GM21390 (cell line): ENCODE measurements around the gene NID2.

Experiments
- ATAC-seq: cut with Tn5 transposase; IDR thresholded peaks from one replicate; pipeline ENCODE4 v1.9.1; 2021; ENCODE audit not compliant: unreplicated experiment

NID2 gene

DNA sequence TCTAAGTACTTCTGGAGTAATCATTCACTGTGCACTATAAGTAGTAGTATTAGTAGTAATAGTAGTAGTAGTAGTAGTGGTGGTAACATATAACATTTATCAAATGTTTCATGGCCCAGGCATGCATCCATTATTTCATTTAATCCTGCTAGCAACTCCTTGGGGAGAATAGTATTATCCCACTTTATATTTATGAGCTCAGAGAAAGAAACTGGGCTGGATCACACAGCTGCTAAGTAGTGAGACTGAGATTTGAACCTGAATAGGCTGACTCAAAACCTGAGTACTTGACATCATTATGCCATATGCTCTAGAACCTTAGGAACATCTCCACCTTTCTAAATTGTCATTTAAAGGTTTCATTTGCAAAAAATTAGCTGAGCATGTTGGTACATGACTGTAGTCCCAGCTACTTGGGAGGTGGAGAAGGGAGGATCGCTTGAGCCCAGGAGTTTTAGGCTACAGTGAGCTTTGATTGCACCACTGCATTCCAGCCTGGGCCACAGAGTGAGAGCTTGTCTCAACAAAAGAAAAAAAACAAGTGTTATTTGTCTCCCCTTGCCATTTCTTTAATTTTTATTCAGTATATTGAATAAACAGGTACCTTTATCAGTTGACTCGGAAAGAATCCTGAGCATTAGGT, 11.4 kb upstream of the NID2 start:
- ATAC-seq, result no peak

DNA sequence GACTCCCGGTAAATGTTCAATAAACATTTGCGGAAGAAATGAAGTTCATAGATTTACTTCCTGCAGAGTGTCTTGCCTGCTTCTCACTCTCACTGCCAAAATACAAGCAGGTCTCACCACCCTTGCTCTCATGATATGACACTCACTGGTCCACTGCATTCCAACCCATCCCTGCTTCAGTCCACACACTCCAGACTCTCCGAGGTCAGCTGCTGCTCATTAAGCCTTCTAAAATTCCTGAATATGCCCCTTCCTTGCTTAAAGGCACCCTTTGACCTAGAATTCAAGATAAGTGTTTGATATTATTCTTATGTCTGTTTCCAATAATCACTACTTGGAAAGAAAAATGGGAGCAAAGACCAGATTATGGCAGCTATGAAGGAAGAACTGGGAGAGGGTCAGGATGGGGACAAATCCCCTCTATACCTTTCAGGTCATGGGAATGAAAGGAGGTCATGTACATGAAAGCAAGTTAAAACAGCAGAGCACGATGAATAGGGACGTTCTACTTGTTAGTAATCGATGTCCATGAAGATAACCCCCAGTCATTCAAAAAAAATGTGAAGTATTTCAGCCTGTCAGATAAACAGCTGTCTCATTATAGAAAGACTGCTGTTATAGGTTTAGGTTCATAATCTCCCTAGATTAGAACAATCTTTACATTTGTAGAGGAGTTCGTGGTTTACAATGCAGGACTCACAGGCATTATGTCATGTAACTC, 10.5 kb upstream of the NID2 start:
- ATAC-seq, result no peak

DNA sequence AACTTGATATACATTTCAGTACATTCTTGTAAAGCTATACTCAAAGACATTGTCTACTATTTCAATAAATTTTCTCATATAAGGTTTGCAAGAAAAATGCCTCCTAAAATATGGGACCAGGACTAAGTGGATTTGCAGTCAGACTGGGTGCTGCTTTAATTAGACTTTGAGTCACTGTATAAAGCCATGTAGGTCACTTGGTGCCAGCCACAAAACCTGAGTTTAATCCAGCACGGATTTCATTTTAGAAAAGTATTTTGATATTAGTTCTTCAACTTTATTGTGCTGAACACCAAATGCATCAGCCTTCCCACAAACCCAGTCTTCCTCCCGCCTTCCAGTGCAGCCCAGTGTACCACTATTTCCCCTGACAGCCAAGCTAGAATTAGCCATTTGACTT, 9.9 kb upstream of the NID2 start:
- ATAC-seq, result no peak

DNA sequence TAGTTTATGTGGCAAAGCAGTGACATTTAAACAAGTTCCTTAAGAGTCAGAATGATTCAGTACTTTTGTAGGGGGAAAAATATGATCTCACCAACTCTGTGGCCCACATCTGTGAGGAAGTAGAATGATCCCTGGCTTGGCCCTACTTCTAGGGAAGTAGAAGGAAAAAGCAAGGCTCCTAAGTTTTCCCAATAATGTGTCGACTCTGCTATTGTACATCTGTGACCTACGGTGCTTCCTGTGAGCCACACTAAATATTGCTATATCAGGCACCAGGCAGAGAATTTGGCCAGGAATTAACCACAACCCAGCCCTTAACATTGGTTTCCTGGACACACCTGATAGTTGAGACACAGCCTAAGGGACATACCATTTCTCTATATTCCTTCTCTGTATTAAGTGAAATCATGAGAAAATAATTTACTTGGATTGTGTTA, 9.3 kb upstream of the NID2 start:
- ATAC-seq, result no peak

DNA sequence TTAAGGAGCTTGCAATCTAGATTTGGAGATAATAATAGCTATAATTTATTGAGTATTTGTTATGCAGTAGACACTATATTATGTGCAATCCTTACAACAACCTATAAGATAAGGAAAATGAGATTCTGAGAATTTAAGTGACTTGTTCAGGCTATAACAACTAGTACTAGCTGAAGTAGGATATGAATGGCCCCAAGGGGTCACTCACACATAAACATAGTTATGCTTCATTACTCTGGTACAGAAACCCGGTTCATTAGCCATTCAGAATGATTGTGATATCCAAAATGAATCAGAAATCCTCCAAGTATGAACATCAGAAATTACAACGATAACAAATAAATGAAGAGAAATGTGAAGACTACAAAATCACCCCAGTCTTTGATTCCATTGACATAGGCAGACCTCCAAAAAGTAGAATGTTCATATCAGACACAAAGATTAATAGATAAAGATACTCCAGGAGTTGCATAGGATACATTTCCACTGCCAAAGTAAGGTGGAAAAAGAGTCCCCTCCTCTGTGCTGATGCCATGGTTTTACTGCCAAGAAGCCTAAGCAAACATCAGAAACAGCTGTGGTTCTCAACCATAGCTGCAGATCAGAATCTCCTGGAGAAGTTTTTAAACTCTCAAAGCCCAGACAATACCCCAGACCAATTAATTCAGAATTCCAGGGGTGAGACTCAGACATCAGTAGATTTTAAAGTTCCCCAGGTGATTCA, 8.6 kb upstream of the NID2 start:
- ATAC-seq, result no peak

DNA sequence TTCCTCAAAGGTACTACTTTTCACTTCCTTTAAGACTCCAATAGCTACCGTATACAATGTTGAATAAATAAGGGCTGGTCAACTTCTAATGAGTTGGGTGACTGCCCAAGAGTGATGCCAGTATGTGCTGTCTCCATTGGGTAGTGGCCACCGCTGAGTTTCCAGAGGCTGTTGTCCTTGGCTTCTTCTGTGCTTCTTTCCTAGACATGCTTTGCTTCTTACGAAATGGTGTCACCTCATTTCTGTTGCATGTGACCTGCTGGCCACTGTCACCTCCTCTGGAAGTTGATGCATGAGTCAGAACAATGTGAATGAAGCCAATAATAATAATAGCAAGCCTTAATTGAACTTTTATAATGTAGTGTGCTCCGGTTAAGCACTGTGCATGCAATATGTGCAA, 7.5 kb upstream of the NID2 start:
- ATAC-seq, result no peak

DNA sequence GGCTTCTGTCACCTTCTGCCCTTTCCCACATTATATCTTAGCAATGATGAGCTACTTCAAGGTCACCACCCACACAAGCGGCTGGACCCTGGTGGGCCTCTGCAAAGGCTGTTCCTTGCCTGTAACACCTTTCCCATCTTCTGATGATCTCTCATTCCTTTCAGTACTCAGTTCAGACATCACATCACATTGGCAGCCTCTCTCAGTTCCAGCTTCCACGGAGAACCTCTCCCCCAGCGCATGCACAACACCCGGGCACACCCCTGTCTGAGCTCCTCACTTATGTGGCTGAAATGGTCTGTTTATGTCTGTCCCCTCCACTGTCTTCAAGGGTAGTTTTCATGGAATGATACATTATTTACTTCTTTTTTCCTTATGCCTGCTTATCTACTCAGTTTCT, 6.5 kb upstream of the NID2 start:
- ATAC-seq, result no peak

DNA sequence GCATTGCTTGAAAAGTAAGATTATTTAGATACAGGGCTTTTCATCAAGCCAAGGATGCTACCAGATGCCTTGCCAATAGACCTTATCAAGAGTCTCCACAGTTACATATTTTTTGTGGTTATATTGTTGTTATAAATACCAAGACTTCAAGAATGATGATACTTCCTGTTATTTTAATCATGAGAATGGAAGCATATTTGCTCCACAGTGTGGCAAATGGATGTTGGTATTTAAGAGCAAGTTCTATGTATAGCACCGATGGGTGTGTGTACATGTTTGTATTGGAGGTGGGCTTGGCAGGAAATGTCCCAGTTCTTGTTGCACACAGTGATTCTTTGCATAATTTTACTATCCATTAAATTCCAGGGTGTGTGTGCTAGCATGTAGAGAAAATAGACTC, 4.4 kb upstream of the NID2 start:
- no peak for ATAC-seq

DNA sequence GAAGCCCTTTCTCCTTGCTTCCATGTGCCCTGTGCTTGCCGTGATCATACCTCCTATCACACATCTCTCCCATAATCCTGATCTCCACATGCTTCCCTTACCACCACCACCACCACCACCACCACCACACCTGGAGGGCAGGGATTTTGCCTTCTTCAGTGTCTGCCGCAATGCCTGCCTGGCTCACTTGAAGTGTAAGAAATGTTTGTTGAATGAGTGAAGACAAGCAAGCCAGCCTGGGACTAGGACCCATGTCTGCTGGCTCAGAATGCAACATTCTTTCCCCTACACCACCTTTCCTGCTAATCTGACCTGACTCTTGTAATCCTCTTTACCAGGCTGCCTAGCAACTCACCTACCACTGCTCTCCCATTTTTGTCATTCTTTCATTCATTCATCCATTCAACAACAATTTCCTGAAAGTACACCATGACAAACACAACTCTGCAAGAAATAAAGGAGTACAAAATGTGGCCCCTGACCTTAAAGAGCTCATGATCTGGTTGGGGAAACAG, 3.5 kb upstream of the NID2 start:
- ATAC-seq, result no peak

DNA sequence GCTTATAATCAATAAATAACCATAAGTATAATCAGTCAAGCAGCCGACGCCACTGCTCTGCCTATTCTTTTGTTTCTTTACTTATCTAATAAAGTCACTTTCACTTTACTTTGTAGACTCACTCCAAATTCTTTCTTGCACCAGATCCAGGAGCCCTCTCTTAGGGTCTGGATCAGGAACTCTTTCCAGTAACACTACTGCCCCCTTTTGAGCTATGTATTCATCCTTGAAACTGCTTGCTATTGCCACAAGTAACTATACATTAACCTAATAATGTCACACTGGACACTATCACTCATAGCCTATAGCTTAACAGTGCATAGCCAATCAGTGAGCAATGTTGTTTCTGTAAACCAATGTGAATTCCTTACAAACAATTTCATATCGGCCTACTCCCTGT, 2.8 kb upstream of the NID2 start:
- no peak for ATAC-seq

DNA sequence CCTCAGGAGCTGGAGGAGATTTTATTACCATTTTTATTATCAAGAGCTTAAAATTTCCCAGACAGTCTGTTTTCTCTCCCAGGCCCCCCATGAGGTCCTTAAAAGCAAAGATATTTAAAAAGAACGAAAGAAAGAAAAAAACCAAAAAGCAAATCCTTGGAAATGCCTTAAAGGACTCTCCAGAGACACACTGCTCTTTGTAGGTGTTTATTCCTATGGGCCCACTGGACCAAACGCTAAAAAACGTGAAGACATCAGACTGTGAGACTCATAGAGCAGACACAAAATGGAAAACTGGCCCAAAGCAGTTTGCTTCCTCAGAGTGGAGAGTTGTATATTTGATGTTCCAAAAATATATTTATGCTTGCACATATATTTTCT, 1.2 kb upstream of the NID2 start:
- ATAC-seq, result no peak

DNA sequence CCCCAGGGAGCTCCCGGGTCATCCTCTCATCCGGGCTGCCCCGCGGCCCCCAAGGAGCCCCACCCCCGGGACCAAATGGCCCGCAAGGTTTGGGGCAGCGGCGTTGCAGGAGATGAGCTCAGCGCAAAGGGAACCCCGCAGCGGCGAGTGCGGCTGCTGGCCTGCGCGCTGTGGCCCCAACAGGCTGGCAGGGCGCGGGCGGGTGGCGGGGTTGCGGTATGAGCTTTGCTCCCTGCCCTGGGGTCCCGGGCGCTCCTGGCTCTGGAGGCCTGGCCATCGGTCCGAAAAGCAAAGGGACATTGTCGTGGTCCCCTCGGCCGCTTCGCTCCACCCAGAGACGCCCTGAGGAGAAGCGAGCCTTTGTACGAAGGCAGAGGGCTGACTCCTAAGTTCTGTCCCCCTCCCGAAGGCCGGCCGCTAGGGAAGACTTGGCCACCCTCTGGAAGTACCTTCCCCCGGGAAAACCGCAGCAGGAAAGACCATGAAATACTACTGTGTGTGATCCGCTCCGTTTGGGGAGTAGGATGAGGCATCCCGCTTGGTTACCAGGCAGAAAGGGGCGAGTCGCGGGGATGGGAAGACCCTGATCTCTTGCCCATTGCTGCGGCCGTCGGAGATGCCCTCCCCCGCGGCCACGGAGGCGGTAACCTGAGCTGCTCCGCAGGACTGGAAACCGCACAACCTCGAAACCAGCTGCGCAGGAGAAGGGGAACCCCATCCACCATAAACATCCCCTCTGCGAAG, 620 bp upstream of the NID2 start:
- ATAC-seq, result no peak

DNA sequence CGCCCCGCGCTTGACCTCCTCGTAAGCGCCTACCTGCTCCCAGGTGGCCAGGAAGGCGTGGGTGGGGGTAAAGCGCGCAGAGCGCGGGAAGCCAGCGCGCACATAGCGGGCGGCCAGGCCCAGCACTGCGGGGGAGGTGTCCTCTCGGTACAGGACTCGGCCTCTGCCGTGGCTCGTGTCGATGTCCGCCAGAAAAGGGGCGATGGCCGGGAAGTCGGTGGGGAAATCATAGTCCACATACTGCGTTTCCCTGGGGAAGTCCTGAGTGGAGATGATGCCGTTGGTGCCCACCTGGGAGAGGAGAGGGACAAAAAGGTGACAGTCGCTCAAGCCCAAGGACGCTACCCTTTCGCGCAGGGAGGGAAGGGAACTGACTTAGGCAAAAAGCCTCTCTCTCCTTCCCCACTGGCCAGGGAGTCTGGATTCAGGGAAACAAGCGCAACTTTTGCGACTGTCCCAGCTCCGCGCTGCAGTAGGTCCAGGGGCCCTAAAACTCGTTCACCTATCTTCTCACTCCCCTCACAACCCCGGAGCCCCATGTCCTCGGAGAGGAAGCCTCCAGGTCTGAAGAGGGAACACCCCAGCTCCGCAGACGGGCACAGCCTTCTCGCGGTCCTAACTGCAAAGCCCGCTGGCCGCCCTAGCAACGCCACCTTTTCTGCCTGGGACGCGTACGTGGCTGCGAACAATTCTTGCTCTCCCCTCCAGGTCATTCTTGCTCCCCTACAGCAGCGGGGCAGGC, 815 bp downstream of the NID2 start:
- ATAC-seq, result no peak

DNA sequence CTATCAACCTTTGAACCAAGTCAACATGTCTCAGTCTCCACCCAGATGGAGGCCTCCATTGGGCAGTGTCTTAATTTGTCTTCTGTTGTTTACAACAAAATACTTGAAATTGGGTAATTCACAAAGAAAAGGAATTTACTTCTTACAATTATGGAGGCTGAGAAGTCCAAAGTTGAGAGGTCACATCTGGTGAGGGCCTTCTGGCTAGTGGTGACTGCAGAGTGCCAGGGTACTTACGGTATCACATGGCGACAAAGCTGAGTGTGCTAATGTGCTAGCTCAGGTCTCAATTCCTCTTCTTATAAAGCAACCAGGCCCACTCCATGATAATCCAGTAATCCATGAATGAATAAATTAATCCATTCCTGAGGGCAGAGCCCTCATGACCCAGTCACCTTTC, 4.7 kb downstream of the NID2 start:
- ATAC-seq, result no peak

DNA sequence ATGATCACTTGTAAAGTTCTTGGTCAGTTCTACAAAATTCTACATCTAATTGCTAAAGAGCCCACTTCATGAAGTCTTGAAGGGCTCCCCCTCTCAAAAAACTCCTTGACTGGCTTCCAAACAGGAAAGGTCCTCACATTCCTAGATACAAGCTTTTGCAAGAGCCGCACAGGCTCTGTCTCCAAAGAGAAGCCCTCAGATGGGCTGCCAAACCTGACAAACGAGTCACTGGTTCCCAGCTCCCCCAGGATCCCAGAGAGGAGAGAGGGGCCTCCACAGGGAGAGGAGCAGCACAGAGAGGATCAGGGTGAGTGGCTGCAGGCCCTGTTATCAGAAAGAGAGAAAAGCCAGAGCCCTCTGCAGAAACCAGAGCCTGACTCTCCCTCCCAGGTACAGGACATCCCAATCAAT, 5.8 kb downstream of the NID2 start:
- ATAC-seq, result no peak

DNA sequence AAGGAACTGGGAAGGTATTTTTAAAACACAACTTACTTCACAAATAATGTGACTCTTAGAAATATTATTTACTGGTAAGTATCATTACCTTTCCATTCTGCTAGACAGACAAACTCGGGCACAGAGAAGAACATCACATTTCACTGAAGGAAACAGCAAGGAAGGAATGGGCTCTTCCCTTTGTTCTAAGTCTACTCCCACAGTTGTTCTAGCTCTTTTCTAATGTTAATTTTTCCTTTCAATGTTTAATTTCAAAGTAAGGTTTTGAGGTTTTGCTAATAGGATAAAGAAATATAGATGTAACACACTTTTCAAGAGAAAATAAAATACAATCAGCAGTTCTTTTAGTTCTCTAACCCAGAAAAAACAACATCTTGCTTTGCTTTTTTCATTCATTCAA, 7.0 kb downstream of the NID2 start:
- no peak for ATAC-seq

DNA sequence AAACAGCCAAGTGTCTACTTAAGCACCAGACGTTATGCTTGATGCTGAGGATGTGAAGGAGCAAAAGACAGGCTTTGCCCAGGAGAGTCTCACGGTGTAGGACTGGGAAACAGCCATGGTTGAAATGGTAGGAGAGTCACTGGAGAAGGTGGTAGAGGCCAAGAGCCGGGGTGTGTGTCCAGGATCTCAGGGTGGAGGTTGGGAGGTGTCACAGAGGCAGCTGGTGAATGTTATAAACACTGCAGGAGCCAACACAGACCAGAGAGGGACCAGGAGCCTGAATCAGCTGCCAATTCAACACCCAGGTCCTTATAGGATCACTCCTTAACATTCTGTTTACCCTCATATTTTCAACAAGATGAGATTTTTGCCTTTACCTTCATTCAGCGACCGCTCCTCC, 7.5 kb downstream of the NID2 start:
- ATAC-seq, result no peak

DNA sequence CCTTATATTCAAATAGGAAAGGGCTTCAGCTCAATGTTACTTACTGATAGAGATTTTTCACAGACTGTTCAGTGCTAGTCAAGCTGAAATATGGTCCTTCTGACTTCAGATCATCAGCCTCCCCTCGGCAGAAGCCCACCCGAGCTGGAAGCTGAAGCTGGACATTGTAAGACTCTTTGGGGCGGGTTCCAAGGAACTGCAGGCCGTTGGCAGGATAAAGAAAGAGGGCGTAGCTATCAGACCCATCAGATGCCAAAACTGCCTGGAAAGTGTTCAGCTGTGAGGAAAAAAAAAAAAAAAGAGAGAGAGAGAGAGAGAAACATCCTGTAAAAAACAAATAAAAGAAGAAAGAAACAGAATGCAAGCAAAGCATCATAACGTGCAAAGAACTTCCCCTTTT, 8.8 kb downstream of the NID2 start:
- ATAC-seq, result no peak

DNA sequence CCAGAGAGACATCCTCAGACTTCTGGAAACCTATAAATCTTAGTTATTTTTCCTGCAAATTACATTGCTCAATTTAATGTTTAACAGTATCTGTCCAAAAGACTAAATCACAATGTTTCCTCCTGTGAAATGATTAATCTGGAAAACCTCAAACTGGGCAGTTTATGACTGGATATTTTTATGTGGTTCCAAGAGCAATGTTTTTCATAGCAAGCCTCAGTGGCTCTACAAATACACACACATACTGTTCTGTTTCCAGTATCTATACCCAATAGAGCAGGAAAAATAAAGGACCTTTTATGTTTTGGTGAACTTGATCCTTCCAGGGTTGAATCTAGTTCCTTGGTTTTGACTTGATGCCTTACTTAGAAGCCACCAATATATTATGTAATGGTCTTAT, 9.2 kb downstream of the NID2 start:
- no peak for ATAC-seq

DNA sequence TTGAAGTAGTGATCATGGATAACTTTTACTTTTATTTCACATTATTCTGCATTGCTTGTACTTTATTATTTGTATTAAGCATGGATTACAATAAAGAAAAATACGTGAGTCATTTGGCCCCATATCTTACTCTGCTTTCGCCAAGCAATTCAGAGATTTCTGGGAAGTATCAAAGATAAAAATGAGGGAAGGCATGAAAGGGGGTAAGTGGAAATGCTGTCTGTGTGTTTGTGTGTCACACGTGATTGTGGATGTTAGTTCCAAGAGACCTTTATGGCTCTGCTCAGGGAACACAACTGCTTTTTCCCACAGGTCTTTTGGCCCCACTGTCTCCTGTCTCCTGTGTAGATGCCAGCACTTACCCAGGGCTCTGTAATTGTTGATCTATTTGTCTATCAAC, 10.5 kb downstream of the NID2 start:
- ATAC-seq, result no peak

DNA sequence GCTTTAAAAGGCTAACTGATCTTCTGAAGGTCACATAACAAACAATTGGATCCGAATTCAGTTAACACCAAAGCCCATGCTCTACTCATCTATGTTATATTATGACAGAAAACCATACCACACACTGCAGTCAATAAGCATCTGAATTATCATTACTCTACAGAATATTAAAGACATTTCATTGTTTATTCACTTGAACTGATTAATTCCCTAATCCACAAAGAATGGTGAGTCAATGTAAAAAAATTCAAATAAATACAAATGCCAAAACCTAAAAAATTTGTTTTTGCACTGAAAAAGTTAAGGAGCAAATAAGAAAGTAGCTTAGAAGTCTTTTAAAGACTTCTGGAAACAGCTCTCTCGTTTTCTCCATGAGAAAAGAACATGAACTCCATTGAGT, 13.7 kb downstream of the NID2 start:
- no peak for ATAC-seq
